D341Med (cell line): ENCODE data around the gene NCOA1.
"Not testable (repeated sequence)": the region's sequence is repeated elsewhere in the genome, so short reads cannot be mapped to it uniquely, and the experiment has no call there.

Experiments used
- DNase-seq: peaks from one replicate; pipeline ENCODE4 v3.0.0; 2012; ENCODE audit warnings: low spot score

NCOA1 gene

GRCh38 chr2:24474053-24474452, 17.0 kb upstream of the NCOA1 start:
- DNase-seq = no peak

- no peak for DNase-seq
Observed at GRCh38 chr2:24477229-24477628, 13.8 kb upstream of the NCOA1 start.

GRCh38 chr2:24478243-24478642, 12.8 kb upstream of the NCOA1 start:
- no peak for DNase-seq

- no peak for DNase-seq
Observed at GRCh38 chr2:24480245-24480644, 10.8 kb upstream of the NCOA1 start.

- no peak for DNase-seq
Observed at GRCh38 chr2:24482251-24482971, 8.6 kb upstream of the NCOA1 start.

- no peak for DNase-seq
Observed at GRCh38 chr2:24482972-24483300, 8.1 kb upstream of the NCOA1 start.

DNA sequence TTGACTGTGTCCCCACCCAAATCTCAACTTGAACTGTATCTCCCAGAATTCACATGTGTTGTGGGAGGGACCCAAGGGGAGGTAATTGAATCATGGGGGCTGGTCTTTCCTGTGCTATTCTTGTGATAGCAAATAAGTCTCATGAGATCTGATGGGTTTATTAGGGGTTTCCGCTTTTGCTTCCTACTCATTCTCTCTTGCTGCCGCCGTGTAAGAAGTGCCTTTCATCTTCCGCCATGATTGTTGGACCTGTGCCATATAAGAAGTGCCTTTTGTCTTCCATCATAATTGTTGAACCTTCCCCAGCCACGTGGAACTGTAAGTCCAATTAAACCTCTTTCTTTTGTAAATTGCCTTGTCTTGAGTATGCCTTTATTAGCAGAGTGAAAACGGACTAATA, 6.4 kb upstream of the NCOA1 start:
- DNase-seq = not testable (repeated sequence)

- DNase-seq = no peak
Observed at GRCh38 chr2:24485197-24485596, 5.9 kb upstream of the NCOA1 start.

- DNase-seq = no peak
Observed at GRCh38 chr2:24486636-24487205, 4.3 kb upstream of the NCOA1 start.

- no peak for DNase-seq
Observed at GRCh38 chr2:24489465-24490180, 1.4 kb upstream of the NCOA1 start.

DNA sequence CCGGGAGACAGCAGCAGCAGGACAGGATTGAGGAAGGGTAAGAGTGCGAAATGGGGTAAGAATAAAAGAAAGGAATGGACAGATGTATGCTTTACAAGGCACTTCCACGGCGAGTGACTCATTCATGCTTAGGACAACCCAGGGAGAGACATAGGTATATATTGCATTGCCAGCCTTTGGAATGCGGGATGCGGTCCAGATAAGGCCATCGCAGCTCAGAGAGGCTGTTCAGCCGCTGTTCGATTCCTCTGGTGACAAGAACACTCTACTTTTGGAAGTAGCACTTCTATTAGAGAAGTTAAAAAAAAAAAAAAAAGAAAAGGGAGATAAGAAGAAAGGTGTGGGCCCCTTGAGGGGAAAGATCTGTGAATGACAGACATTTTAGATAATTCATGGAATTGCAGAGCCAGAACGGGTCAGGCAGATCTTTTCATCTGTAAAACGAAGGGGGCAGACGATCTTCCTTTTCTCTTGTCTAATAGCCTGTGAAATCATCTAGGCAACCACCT, 819 bp upstream of the NCOA1 start:
- DNase-seq = peak; percentile 22

GRCh38 chr2:24491542-24492420, 727 bp downstream of the NCOA1 start:
- DNase-seq = peak; percentile 86

DNA sequence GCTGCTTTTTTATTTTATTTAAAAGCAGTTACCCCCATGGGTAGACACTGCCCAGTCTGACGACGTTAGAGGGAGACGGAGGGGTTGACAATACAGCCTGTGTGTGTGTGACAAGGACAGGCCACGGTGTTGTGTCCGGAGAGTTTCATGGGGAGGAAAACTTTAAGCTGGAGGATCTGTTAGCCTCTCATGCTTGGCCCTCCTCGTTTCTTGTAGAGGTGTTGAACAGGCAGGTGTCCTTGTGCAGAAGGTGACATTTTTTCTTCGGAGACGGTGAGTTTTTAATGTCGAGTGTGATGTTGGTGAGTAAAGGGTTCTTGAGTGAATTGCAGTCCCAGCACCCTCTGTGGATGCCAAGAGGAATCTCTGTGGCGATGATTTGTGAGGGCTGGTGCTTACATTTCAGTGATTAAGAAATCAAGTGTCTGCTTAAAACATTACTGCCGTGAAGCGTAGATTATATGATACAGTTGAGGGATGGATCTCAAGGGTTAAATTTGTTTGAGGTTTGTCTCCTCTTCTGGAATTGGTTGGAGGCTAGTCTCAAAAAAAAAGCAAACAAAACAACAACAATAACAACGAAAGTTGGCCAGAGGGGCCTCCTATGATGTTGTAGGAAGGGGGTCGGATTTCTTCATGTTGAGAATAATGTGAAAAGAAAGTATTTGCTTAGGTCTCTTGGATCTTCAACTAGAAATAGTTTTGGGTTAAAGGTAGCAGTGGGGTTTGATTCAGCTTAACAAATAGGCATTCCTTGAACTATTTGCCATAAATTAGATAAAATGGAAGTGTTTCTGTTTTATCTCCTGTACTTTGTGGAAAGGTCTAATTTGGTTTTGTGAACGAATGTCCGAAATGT, 1.6 kb downstream of the NCOA1 start:
- DNase-seq = no peak

GRCh38 chr2:24493713-24494112, 2.7 kb downstream of the NCOA1 start:
- DNase-seq = no peak

- no peak for DNase-seq
Observed at GRCh38 chr2:24494410-24494809, 3.4 kb downstream of the NCOA1 start.

- no peak for DNase-seq
Observed at GRCh38 chr2:24495451-24495850, 4.4 kb downstream of the NCOA1 start.

GRCh38 chr2:24496959-24497358, 5.9 kb downstream of the NCOA1 start:
- DNase-seq = no peak

DNA sequence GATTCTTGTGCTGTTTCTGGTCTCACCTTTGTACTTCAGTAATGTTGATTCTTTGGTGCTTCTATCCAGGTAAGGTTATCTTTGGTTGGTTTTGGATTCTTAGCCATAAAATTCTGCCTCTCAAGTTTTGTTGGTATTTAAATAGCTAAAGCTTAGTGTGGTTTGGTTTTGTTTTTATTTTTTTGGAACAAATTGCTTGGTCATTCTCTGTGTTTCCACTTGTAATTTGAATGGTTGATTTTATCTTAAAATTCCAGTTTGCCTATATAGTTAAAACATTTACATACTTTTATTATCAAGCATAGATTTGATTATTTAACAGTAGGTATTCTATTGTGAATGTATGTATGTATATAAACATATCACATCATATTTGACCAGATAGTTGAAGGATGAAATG, 6.6 kb downstream of the NCOA1 start:
- DNase-seq = no peak

DNA sequence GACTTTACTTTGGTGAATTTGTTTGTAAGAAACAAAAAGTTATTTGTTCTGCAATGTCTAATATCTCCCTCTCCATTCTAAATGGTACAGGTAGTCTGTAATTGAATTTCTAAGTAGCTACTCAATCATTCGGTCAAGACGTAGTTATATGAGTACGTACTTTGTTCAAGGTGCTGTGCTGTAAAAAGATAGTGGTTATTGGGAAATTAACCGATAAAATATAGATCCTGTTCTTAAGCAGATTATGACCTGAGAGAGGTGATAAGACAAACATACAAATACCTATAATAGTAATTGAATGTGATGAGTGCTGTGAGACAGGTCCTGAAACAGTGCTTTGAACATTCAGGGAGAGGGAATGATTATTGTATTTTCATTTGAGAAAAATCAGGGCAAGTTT, 7.1 kb downstream of the NCOA1 start:
- no peak for DNase-seq

DNA sequence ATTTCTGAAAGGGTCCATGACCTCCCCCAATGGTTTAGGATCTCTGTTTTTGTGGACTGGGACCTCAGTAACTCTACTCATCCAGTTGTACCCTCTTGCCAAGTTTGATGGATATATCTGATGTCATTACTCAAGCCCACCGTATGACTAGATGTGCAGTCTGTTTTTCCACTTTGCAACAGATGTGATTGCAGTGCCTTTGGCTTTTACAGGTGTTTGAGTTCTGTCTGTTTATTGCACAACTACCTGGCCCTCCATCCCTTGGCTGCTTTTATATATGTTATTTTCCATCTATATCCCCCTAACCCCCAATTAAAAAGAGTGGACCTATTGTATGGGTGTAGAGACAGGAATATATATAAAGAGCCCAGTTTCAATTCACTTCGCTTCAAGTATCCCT, 10.8 kb downstream of the NCOA1 start:
- no peak for DNase-seq

GRCh38 chr2:24505534-24506275, 14.7 kb downstream of the NCOA1 start:
- no peak for DNase-seq
